Middle frontal gyrus (tissue), 1 donor: Measurements from ENCODE around the gene B4GALNT4.
"Not testable (repeated sequence)": the region's sequence is repeated elsewhere in the genome, so short reads cannot be mapped to it uniquely, and the experiment has no call there.

ENCODE experiments used
- DNase-seq: peaks from one replicate; pipeline ENCODE4 v3.0.0-alpha.2; 2015; ENCODE audit warnings: low spot score; ENCODE audit errors: extremely low spot score

B4GALNT4 gene

DNA sequence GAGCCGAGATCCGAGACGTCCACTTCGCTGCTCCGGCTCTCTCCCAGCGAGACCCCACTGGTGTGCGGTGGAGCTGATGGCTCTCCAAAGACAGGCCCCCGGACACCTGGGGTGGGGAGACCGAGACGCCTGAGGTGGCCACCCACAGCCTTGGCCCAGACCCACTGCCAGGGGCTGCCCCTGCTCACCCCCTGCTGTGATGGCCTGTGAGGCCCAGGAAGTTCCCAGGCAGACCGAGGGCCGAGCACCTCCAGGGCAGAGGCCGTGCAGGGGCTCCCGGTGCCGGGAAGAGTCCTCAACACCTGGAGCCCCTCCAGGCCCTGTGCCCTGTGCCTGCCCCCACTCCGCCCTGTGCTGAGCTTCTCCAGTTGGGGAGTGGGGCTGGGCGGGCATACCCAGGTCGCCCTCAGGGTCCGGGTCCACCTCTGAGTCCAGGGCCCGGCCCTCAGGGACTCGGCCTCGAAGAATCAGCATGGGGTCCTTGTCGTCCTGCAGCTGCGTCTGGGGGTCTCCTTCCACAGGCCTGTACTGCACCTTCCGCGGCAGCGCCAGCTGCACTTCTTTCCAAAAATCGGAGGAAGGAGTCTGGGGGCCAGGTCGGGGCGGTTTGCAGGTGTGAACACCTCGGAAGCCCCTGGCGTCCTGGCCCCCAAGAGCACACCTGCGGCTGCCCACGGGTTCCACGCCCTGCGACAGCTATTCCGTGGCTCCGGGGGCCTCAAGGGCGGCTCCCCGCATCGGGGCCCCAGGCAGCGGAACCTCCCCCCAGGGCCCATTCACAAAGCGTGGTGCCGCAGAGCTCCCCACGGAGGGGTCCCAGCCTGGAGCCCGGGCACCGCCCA, 36.9 kb downstream of the B4GALNT4 start:
- DNase-seq = no peak

DNA sequence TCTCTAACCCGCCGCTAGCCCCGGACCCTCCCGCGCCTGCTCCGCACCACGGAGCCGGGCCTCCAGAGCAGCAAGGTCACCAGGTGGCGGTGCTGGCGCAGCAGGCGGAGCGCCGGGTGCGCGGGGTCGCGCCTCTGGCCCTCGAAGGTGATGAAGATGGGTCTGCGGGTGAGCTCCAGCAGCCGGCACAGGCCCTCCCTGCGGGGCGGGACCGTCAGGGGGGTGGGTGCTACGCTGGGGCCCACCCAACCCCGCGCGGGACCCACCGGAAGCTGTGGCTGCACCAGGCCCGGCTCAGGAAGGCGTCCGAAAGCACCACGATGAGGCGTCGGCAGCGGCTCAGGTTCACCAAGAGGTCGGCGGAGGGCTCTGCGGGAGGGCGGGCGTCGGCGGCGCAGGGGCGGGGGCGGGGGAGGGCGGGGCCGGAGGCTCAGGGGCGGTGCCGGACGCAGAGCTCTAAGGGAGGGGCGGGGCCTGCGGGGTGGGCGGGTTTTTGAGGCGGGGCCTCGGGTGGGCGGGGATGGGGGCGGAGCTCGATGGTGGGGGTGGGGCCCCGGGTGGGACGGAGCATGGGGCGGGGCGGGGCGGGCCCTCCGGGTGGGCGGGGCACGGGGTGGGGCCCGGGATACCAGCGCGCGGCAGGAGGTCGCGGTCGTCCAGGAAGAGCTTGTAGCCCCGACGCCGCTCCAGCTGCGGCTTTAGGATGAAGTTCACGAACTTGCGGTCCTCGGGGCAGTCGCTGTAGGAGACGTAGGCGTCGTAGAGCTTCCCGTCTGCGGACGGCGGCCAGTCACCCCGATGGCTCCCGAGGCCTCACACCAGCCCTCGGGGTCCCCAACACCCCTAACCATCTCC, 37.7 kb downstream of the B4GALNT4 start:
- no peak for DNase-seq

DNA sequence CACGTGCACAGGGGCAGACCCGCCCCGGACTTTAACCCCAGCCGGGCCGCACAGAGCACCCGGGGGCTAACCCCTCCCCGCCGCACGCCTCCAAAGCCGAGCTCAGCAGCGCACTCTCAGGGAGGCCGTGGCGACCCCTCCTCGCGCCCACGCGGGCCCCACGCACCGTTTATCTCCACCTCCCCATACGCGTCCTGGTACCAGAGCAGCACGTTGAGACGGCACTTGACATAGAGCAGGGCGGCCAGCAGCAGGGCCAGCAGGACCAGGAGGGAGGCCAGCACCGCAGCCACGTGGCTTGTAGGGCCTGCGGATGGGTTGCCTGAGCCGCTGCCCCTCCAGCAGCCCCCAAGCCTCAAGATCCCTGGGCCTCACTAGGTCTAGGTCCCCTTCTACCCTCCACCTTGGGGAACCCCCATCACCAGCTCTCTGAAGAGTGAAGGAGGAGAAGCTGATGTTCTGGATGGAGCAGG, 38.4 kb downstream of the B4GALNT4 start:
- DNase-seq = no peak

DNA sequence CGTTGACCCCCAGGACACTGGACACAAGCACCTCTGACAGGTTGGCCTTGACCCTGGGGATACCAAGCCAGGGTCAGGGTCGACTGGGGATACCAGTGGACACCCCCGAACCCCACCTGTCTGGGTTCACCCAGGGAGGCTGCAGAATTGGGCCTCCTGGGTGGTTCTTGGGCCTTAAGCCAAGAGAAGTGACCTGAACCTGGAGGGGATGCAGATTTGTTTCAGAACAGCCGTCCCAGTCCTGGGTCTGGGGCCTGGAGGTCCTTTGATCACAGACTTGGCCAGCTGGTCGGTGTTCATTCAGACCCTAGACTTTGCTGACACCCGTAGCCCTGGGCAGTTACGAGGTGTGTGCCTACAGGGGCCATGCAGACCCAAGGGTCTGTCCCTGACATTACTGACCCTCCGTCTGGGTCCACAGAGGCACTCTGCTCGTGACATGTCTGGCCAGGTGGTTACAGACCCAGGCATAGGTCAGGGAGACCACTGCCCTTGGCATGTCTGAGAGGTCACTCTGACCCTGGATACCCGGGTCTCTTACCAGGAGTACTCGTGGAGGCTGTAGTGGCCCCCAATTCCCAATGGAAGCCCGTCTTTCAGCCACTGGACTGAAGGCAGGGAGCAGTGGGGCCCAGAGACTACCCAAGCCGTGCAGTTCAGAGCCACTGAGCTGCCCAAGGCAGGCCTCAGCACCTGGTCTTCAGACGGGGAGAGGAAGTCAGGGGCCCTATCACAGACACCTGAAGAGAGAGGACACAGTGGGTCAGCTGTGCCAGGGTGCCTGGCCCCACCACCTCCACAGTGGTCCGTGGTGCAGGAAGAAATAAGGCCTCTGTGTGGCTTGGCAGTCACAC, 39.1 kb downstream of the B4GALNT4 start:
- DNase-seq = no peak

DNA sequence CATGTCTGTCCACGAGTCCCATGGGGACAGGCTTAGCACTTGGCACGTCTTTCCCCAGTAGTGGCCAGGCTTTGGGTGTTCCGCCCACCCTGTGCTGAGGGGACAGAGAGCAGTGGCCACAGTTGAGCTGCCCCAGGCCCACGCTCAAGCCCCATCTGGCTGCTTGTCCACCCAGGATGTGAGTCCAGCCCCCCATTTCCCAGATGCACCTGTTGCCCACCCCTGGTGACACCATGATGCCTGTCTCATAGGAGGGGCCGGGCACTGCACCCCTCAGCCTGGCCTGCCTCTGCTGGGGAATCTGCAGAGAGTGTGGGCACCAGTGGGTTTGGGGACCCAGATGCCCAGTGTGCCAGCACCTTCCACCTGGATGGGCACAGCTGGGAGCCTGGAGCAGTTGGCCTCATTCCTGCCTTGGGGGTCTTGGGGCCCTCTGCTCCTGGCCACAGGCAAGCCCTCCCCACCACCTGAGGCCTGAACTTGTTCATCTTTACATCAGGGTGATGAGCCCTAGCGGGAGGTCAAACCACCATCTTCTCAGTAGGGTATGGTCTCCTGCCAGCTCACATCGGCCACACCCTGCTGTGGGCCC, 39.8 kb downstream of the B4GALNT4 start:
- no peak for DNase-seq

DNA sequence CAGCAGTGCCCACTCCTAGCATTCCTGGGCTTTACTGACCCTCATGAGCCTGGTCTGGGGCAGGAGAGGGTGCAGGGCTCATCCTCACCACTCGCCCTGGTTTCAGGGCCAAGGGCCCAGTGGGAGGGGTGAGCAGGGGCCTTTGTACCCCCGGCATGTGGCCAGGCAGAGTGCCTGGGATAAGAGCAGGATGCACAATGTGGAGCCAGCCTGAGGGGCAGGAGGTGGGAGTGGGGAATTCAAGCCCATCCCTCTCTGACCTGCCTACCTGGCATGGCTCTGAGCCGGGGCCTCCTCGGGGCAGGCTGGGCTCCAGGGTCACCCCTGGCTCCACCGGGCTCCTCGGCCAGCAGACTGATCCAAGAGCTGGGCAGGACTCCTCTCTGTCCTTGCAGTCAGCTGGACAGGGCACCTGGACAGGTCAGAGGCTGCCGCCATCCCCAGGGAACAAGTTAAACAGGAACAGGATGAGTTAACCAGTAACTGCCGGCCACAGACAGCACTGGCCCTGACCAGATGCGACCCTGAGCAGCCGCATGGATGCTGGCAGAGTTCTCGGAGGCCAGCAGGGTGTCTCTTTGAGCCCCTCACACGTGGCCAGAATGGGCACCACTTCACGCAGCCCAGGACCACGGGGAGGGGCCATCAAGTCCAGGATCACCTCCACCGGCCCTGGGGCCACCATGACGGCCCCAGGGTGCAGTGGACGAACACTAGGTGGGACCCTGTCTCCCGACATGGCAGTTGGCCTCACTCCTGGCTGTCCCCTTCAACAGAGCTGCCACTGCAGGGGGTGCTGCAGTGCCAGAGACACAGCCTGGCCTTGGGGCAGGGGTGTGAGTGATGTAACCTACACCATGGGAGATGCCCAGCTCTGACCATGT, 40.5 kb downstream of the B4GALNT4 start:
- no peak for DNase-seq

DNA sequence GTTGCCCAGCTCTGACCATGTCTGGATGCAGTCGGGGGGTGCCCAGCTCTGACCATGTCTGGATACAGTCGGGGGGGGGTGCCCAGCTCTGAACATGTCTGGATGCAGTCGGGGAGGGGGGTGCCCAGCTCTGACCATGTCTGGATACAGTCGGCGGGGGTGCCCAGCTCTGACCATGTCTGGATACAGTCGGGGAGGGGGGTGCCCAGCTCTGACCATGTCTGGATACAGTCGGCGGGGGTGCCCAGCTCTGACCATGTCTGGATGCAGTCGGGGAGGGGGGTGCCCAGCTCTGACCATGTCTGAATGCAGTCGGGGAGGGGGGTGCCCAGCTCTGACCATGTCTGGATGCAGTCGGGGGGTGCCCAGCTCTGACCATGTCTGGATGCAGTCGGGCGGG, 41.4 kb downstream of the B4GALNT4 start:
- DNase-seq = not testable (repeated sequence)

DNA sequence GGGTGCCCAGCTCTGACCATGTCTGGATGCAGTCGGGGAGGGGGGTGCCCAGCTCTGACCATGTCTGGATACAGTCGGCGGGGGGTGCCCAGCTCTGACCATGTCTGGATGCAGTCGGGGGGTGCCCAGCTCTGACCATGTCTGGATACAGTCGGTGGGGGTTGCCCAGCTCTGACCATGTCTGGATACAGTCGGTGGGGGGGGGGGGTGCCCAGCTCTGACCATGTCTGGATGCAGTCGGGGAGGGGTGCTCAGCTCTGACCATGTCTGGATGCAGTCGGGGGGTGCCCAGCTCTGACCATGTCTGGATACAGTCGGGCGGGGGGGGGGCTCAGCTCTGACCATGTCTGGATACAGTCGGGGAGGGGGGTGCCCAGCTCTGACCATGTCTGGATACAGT, 42.2 kb downstream of the B4GALNT4 start:
- not testable (repeated sequence) for DNase-seq

DNA sequence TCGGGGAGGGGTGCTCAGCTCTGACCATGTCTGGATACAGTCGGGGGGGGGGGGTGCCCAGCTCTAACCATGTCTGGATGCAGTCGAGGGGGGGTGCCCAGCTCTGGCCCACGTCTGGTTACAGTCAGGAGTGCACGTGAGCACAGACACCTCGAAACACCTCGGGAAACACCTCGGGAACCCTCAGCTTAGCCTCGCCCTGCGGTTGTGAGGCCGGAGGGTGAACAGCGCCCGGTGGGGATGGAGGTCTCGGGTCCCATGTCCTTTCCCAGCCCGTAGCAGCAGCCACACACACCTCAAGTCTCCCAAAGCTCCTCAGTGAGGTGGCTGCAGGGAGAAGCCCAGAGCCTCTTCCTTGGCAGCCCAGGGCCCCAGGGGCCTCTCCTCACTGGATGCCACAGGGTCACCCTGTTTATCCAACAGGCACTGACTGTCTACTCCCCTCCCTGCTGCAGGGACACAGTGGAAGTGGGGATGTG, 43.4 kb downstream of the B4GALNT4 start:
- DNase-seq = no peak

DNA sequence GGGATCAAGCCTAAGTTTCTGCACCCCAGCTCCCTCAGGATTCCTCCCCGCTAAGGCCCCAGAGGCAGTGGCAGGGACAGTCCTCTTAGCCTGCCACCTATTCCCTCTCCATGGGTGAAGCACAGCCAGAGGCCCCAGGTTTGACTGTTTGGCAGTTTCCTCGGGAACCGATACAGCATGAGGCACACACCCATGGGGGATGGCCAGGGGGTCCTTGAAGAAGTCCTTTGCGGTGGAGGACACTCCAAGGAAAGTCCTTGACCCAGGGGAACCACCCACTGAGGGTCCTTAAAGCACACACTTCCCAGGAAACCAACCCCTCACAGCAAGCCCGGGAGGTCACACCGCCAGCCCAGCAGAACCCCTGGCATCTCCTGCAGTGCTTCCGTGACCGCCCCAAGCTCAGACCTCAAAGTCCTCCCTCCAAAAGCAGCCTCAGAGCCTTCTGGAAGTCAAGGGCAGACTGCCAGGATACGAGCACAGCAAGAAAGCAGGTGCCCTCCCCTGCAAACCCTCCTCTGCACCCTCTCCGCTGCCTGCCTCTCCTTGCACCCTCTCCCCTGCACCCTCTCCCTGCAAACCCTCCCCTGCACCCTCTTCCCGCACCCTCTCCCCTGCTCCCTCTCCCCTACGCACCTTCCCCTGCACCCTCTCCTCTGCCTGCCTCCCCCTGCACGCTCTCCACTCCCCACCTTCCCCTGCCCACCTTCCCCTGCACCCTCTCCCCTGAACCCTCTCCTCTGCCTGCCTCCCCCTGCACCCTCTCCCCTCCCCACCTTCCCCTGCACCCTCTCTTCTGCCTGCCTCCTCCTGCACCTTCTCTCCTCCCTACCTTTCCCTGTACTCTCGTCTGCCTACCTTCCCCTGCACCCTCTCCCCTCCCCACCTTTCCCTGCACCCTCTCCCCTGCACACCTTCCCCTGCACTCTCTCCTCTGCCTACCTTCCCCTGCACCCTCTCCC, 44.1 kb downstream of the B4GALNT4 start:
- no peak for DNase-seq

DNA sequence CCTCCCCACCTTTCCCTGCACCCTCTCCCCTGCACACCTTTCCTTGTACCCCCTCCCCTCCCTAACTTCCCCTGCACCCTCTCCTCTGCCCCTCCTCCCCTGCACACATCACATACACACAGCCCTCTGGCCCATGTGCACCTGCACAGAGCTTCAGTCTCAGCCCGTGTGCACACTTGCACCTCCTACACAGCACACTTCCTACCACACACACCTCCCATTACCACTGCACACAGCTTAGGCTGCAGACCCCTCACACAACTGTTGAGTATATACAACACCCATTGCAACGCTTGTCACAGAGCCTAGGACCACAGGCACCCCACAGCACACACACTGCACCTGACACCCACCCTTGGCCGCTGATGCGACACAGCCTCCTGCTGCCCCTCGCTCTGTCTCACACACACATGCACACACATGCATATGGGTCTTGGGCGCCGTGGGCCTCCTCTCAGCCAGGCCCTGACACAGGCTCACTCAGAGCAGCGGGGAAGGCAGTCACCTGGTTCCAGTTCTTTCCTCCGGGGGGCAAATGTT, 45.1 kb downstream of the B4GALNT4 start:
- no peak for DNase-seq

DNA sequence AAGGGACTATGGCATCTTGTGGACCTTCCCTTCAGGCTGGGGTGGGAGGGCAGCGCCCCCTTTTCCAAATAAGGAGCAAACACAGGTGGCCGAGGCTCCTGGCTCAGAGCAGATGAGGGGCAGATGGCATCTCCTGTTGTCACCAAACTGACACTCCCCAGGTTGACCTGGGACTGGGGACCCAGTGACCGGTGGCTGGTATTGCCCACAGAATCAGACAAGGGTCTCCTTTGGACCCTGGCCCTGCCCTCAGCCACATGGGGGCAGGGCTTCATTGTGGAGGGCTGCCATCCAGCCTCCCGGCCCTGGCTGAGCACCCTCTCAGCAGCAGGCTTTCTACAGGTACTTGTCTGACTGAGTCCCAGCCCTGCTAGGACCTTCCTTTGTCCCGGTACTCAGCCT, 46.3 kb downstream of the B4GALNT4 start:
- no peak for DNase-seq

DNA sequence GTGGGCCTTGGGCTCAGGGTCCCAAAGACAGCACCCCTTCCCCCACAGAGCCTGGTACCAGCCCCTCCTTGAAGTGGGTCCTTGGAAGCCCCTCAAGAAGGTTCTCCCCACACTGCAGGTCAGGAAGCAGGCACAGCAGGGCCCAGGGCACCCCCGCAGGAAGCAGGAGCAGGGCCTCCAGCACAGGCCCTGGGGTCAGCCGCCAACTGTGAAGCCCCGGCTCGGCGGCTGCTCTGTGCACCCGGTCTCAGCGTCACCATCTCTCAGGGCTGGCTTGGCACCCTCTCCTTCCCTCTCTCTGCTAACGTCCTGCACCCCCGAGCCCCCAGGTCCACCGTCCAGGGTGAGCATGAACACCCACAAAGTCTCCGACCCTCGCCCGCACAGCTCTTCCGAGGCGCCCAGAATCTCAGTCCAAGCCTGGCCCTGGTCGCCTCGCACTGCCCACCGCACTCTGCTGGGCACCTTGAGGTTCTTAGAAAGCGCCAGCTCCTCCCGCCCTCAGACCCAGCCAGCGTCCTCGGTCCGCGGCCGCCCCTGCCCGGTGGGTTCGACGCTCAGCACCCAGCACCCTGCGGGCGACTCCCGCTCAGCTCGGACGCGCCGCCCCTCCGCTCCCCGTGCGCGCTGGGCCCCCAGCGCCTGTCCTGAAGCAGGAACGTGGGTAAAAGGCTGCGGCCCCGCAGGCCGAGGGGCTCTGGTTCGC, 46.9 kb downstream of the B4GALNT4 start:
- no peak for DNase-seq

DNA sequence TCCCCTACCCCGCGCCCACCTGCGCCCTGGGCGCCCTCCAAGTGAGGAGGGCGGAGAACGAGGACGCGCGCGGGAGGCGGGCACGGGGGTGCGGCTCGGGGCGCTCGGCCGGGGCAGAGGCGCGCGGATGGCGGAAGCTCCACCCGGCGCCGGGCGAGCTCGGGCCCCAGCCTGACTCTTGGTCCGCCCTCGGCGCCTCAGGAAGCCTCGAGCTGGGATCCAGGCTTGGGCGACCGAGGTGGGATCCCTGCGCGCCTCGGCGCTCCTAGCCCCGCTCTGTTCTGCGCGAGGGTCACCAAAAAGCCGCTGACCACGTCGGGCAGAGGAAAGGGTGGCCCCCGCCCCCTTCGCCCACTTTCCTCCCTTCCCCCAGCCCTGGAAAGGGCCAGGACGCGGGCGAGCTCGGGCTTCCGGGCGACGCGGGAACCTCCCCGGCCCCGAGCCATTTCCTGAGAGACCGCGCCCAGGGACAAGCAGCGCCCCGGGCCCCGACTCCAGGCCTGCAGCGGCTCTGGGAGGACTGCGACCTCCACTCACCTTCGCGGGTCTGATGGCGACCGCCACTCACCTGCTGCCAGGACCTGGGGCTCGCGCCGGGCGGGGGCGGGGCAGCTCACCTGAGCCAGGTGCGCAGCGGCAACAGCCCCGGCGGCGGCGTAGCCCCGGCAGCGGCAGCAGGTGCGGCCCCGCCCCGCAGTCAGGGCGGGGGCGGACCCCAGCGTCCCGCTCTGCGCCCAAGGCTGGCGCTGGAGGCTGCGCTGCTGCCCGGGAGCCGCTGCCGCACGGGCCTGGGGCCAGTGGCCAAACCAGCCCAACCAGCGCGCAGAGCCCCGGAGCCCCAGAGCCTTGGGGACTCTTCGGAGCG, 47.7 kb downstream of the B4GALNT4 start:
- DNase-seq = no peak

DNA sequence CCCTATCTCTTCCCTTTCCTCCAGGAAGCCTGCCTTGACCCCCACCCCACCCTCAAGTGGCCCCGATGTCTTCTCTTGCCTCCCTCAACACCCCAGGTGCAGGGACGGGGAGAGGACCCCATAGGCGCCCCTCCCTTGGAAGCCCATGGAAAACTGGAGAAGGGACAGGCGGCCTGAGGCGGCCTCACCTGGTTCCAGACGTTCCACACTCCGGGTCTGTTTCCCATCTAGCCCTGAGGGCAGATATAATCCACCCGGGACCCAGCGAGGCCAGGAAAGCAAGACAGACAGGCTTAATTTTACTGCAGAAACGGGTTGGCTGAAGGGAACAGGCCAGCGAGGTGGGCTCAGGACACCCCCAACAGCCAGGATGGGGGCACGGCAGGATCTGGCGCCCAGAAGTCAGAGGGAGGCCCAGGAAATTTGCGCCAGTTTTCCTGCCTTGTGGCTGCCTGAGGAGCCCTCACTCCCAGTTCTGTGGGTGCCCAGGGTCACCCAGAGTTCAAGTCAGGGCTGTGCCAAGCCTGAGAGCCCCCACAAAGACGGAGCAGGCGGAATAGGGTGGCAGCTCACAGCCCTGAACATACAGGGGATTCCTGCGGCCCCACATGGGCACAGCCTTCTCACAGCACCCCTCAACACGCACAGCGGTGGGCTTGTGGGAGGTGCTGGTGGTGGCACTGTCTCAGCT, 48.5 kb downstream of the B4GALNT4 start:
- no peak for DNase-seq
